ENCODE measurements around the gene SENP1.

The SENP1 gene

GRCh38 chr12:48019639-48020265, 86.1 kb downstream of the SENP1 start:
- DNase-seq, result no peak

DNA sequence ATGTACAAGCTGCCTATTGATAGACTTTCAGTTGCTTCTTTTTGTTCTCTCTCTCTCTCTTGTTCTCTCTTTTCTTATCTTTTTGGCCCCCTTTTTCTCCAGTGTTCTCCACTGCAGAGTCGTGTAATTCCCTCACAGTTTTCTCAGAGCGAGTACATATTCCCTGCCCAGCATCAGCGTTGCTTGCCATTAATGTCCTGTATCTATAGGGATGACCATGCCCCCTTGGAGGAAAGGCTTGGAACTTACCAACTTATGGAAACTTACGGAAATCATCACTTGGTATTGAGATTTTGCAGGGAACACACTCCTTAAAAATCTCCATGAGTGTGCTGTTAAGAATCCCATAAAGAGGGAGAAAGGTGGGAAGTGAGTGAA, 87.3 kb downstream of the SENP1 start:
- no peak for DNase-seq

DNA sequence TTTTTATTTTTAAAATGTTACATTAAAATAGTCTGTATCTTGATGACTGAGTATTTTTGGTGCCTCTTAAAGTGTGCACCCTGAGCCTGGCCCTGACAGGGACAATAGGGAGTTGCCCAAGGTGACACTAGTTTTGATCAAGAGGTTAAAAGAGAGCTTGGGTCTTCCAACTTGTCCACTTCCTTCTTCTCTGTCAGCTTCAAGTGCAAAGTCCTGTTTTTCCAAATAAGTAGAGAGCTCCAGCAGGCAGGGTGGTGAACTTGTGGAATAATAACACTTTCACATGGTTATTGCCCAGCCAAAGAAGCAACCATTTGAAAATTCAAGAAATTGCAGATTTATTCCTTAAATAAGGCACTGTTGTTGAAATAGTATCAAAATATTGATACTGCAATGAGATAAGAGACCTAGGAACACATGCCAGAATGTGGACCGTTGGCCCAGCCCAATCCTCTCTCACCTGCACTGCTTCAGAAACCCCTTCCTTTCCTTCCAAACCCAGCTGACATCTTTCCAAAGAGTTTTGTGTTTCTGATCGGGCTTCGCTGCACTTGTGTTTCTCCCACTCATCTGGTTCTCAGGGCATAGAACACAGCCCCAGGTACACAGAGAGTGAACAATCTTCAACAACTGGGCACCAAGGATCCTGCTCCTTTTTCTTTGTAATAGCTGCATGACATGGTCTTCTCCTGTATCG, 87.8 kb downstream of the SENP1 start:
- DNase-seq, result no peak

- DNase-seq, result peak in 21 of 56 donors; percentile 2 to 70 (median 26)
Observed at GRCh38 chr12:48017496-48017895, 88.4 kb downstream of the SENP1 start.

DNA sequence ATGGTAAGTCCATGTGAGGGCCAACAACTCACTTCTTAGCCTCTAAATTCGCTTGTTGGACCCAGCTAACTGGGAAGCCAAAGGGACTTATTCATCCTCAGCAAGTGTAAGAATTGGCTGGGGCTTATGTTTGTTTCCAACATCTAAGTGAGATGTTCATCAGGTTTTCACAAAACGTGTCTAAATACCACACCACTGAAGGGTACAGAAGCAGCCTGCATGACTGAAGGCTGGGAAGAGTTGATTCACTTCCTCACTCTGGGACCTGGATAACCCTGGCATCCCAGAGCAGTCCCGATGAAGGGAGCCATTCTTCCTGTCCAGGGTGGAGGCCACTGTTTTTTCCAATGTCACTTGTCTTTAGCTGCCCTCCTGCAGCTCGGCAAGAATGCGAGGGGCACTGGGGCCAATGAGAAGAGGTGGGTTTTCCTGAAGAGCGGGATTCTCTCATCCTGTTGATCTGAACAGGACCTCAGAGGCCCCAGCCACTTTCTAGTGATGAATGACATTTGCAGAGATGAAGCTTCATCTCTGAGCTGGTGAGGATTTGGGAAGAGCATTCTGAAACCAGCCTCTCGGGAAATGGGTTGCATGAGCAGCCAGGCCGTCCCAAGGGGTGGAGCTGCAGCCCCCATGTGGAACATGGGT, 89.4 kb downstream of the SENP1 start:
- DNase-seq, result no peak

DNA sequence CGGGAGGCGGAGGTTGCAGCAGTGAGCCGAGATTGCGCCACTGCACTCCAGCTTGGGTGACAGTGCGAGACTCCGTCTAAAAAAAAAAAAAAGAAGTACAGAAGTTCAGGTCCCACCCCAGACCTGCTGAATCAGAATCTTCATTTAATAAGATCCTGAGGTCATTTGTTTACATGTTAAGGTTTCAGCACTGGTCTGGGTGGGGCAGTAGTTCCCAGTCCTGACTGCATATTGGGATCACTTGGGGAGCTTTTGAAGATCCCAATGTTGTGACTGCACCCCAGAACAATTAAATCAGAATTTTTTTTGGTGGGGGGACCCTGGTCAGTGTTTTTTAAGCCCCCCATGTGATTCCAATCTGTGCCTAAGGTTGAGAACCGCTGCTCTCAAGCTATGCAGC, 89.9 kb downstream of the SENP1 start:
- no peak for DNase-seq

GRCh38 chr12:48015129-48015528, 90.8 kb downstream of the SENP1 start:
- no peak for DNase-seq

- no peak for DNase-seq
Observed at GRCh38 chr12:48013287-48013686, 92.6 kb downstream of the SENP1 start.

DNA sequence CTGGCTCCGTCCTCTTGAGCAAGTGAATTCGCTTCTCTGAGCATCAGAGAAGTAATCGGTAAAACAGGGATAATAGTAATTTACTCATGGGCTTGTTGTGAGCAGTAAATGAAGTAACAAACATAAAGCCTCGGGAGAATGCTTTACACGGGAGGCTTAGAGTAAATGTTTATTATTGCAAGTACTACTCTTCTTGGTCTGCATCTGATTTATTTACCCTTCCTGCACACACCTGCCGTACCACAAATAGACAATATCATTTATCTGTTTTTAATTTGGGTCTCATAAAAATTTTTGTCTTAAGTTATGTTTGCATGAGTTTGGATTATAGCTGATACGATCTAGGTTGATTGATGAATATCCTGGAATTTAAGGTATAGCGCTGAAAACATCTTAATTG, 93.8 kb downstream of the SENP1 start:
- DNase-seq, result no peak

- DNase-seq, result no peak
Observed at GRCh38 chr12:48010366-48010970, 95.4 kb downstream of the SENP1 start.

GRCh38 chr12:48009471-48009870, 96.4 kb downstream of the SENP1 start:
- no peak for DNase-seq

- DNase-seq, result no peak
Observed at GRCh38 chr12:48008950-48009349, 96.9 kb downstream of the SENP1 start.

GRCh38 chr12:48008349-48008748, 97.5 kb downstream of the SENP1 start:
- no peak for DNase-seq

DNA sequence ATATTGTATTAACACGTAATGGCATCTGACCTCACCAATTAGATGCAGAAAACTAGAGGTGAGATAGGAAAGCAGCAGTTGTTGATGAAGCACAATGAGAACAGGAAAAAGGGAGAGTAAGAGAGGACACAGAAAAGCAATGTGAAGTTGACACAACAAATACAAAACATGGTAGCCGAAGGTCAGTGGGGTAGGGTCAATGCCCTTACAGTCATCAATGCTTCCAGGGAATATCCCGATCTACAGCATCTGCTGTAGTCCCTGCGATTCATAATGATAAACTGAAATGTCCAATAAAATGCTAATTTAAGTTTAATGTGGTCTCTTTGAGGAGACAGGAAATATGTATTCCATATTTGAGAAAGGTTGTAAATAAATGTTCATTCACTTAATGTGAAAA, 98.7 kb downstream of the SENP1 start:
- DNase-seq, result no peak

GRCh38 chr12:48005750-48006021, 100.2 kb downstream of the SENP1 start:
- no peak for DNase-seq

DNA sequence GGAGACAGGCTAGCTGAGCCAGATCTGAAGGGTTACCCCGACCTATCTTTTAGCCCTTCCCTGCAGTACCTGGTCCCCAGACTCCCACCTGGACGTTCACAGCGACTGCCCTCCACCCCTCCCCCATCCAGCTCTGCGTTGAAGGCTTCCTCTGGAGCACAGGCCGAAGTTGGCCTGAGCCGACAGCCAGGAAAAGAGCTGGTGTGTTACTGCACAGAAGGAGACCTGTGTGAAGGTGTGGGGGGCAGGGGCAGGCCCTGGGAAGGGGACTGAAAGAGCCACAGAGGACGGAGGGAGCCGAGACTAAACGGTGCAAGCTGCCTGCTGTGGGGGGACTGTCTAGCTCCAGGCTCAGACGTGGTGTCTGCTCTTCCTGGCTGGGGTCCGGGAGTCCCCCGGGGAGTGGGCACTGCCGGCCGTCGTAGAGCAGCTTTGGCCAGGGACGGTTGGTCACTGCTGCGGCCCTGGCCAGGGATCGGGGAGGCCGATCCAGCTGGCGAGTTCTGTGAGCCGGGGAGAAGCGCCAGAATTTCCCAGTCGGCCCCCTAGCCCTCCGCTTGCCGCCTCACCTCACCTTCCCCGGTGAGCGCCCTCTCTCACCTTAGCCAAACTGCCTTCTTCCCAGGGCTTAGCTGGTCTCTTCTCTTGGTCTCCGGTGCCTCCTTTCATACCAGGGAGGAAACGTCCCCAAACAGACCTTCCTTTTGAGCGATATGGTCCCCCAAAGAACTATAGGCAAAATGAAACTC, 100.7 kb downstream of the SENP1 start:
- no peak for DNase-seq

DNA sequence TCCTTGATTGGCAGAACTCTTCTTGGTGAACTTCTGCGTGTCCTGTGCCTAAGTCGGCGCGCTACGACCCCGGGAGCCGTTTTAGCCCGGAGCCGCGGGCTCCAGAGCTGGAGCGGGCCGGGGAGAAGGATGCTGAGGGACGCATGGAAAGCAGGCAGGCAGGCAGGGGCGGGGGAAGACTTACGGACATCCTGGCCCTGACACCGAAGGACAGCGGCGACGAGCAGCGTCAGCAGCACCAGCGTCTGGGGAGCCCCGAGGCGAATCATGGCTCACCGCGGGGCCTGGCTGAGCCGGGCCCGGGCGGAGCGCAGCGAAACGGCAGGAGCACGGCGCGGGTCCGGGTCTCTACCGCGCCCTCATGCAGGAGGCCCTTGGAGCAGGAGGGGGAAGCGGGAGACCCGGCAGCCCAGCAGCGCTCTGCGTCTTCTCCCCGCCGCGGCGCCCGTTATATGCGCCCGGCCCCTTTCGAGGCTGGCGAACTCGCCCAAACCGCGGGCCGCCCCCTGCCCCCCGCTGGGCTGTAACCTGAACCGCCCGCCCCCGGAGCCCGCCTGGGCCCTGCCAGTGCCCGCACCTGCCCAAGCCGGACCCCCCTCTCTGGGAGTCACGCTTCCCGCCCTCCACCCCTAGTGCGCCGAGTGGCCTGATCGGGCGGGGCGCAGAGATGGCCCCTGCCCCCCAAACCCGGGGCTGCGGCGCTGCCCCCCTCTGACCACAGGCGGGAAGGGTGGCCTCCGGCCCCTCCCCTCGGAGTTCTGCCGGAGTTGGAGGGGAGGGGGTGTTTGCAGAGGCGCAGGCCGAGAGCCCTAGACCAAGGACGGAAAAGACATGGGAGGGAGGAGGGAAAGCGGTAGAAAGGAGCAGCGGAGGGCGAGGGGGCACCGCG, 101.6 kb downstream of the SENP1 start, which contains the start of gene COL2A1:
COL2A1 (minus strand) TSS at position 424 of the 889 bp plus-strand sequence; CDS start at position 269, 155 bp downstream.
- DNase-seq, result no peak

GRCh38 chr12:48003226-48004052, 102.4 kb downstream of the SENP1 start:
- DNase-seq, result no peak

DNA sequence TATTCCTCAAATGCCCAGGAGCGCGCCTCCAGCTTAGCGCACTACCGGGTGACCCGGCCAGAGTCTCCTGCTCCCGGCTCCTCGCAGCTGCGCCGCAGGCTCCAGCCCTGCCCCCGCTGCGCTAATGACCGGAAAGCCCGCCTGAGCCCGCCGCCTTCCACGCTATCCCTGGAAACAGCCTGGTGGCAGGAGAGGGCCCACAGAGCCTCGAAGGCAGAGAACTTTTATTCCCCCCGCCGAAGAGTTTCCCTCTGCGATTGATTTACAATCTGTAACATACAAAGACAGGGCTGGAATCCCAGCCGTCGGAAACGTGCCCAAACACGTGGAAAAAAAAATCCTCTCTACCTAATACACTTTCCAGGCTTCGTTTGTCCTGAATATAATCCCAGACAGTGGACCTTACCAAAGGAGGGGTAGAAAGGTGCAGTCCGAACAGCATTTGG, 103.1 kb downstream of the SENP1 start:
- no peak for DNase-seq

DNA sequence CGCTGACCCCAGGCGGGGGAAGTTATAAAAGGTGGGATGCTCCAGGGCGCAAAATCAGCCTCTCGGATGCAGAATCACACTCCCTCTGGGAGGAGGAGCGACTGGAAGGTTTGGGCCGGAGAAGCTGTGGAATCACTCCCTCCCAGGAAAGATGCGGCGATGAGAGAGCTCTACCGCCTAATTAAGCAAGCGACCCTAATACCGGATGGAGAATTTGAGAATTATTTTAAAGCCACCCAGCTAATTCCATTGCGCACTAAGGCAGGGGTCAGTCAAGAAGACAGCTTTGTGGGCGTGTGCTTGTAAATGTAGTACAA, 103.5 kb downstream of the SENP1 start:
- DNase-seq, result no peak

All from nucleus accumbens (tissue), 56 donors.